SIG-M5 treated with dmso at 0.1 percent for 504 hours (cell line): ENCODE measurements around the gene LRRC8A.
"Not testable (repeated sequence)": the region's sequence is repeated elsewhere in the genome, so short reads cannot be mapped to it uniquely, and the experiment has no call there.

ENCODE experiments used
- DNase-seq: peaks from one replicate; lab custom pipeline; 2025; ENCODE audit not compliant: unreplicated experiment; lab: John Stamatoyannopoulos, UW

Gene LRRC8A

DNA sequence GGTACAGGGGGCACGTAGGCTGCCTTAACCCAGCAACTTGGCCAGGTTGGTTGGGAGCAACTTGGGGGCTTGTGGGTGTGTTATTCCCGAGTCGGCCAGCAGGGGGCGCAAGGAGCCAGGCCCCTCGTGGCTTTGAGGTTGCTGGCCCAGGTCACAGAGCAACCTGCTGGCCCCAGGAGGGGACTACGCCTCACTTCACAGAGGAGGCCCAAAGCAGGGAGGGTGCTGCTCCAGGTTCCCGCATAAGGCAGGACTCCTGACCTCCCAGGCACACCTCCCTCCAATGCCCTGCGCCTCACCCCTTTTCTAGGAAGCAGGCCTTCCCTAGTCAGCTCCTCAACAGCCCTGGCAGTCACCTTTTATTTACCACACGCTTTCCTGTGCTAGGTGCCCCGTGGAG lies 18.3 kb upstream of the LRRC8A start:
- DNase-seq: peak; percentile 43

DNA sequence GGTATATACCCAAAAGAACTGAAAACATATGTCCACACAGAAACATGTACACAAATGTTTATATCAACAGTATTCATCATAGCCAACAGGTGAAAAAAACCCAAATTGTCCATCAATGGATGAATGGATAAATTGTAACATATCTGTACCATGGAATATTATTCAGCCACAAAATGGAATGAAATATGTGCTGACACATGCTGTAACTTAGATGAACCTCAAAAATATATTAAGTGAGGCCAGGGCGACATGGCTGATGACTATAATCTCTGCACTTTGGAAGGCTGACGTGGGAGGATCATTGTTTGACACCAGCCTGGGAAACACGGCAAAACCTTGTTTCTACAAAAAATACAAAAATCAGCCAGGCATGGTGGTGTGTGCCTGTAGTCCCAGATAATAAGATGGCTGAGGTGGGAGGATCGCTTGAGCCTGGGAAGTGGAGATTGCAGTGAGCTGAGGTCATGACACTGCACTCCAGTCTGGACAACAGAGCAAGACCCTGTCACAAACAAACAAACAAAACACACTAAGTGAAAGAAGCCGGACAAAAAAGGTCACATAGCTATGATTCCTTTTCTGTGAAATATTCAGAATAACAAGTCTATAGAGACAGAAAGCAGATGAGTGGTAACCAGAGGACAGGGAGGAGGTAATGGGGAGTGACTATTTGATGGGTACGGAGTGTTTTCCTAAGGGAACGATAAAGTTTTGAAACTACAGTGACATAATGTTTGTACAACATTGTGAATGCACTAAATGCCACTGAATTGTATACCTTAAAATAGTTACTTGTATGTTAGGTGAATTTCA lies 11.6 kb upstream of the LRRC8A start:
- no peak for DNase-seq

DNA sequence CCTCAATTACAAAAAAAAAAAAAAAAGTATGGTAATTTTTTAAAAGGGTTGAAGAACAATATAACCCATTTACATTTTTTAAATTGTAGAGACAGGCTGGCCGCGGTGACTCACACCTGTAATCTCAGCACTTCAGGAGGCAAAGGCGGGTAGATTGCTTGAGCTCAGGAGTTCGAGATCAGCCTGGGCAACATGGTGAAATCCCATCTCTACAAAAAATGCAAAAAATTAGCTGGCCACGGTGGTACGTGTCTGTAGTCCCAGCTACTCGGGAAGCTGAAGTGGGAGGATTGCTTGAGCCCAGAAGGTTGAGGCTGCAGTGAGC lies 11.0 kb upstream of the LRRC8A start:
- DNase-seq: not testable (repeated sequence)

DNA sequence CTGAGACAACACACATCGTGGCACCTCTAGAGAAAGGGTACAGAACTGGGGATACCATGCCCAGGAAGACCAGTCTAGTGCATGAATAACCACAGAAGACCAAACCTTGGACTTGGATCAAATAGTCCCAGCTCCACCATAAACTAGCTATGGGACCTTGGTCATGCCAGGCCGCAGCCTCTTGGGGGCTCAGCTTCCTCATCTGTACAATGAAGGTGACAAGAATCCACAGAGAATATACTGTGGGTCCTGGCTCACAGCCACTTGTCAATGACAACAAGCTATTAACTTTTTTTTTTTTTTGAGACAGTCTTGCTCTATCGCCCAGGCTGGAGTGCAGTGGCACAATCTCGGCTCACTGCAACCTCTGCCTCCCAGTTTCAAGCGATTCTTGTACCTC lies 4.1 kb upstream of the LRRC8A start:
- DNase-seq: no peak

DNA sequence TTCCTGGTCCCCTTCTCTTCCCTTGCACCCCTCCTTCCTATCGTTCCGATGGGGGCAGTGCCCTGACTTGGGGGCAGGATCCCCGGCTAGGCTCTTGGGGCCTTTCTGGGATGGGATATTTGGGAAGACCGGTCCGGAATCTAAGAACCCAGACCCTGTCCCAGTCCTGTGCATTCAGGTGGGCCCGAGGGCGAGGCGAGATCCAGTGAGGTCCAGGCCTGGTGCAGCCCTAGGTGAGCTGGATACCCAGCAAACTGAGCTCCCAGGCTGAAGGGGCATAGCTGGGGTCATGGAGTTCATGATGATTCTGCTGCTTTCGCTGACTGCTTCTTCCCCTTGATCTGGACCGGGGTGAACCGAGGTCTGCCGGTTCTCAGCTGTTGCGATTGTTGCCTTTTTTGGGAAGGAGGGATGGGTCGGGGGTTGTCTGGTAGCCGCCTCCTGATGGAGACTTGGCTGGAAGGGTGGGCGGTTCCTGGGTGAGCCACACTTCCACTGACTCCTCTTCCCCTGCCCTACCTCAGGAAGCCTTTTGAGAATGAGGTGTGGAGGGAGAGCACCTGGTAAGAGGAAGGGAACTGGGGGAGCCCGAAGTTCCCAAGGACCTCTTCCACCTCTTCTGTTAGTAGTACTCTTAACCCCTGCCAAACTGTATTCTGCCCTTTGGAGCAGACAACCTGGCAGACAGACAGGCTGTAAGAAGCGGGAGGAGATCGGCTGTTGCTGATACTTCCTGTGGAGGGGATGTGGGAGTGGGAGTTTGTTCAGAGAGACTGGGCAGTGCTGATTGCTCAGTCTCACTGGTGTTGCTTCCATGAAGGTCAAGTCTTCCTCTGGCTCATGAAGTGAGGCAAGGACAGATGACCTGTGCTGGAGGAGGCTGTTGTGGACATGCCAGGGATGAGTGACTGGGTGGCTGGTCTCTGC lies 1.0 kb downstream of the LRRC8A start:
- DNase-seq: no peak

DNA sequence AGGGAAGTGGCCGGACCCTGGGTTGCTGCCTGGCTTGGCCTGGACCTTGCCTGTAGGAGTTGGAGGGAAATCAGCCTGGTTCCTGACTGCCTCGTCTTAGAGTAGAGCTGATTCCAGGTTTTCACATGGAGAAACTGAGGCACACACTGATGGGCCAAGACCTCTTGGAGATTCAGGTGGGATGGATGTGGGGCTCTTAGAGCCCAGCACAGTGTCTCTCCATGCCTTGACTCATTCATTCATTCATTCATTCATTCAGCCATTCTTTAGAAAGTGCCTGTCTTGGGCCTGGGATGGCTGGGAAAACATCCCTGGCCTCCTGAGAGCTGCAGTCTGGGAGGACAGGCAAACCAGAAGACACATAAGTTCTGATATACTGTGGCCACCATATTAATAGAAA lies 2.2 kb downstream of the LRRC8A start:
- no peak for DNase-seq

DNA sequence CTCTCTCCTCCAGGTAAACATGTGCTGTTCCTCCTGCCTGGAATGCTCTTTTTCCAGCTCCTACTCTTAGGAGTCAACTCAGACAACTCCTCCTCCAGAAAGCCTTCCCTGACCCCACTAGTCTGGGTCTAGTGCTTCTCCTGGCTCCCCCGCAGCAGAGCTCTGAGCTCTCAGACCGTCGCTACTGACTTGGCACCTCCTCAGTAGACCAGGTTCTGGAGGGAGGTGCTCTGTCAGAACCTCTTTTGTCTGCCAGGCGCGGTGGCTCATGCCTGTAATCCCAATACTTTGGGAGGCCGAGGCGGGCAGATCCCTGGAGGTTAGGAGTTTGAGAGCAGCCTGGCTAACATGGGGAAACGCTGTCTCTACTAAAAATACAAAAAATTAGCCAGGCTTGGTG lies 3.4 kb downstream of the LRRC8A start:
- DNase-seq: no peak

DNA sequence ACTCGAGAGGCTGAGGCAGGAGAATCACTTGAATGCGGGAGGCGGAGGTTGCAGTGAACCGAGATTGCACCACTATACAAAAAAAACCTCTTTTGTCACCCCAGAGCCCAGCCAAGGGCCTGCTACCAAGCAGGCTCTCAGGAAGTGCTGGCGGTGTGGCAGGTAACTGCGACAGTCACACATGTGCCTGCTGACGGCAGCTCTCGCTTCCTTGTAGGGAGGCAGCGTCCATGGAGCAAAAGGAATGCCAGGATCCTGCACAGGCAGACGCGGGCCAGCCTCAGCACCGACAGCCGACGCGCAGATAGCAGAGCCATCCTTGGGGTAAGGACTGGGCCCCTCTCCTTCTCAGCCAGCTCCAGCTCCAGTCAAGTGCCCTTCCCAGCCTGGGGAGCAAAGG lies 3.9 kb downstream of the LRRC8A start:
- DNase-seq: no peak

- DNase-seq: no peak
Measured at GRCh38 chr9:128886211-128886891, 4.4 kb downstream of the LRRC8A start.

- DNase-seq: no peak
Measured at GRCh38 chr9:128887049-128887448, 5.1 kb downstream of the LRRC8A start.

DNA sequence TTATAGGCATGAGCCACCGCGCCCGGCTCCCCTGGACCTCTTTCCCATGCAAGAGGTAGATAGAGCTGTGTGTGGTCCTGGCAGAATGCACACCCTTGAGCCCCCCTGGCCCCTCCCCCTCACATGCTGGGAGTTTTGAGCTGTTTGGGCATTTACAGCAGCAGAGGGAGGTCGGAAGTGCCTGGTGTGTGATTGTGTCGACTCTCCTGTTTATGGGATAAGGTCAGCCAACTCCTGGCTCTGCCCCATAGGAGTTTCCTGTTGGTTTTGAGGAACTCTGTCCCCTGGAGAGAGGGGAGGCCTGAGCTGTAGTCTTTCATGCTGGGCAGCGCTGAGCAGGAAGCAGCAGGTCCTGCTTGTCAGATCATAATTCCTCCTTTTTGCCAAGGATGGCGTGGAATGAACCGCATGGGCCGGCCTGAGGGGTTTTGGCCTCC lies 6.0 kb downstream of the LRRC8A start:
- no peak for DNase-seq

DNA sequence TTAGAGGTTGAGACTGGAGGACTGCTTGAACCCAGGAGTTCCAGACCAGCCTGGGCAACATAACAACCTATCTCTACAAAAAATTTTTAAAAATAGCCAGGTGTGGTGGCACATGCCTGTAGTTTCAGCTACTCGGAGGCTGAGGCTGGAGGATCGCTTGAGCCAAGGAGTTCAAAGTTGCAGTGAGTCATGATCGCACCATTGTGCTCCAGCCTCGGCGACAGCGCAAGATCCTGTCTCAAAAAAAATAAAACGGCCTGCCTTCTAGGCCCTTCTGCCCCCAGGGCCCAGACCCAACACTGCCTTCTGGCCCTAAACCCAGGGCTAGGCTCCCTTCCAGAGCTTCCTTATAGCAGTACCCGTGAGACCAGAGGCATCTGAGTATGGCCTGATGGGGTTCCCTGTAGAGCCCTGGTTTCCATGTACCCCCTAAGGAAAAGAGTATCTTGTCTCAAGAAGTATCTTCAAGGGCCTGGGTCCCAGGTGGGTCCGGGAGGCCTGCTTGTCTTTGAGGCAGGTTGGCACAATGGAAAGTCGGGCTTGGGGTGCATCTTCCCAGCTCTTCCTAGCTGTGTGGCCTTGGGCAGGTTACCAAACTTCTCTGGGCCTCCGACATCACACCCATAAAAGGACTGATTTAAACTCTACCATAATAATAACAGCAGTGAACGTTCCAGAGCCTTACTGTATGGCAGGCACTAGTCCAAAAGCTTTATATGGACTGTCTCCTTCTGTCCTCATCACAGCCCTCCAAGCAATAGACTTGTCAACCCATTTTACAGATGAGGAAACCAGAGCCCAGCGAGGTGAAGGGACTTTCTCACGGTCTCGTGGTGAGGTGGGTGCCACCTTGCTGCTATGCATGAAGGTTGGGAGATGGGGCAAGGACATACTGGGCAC lies 9.6 kb downstream of the LRRC8A start:
- DNase-seq: no peak

DNA sequence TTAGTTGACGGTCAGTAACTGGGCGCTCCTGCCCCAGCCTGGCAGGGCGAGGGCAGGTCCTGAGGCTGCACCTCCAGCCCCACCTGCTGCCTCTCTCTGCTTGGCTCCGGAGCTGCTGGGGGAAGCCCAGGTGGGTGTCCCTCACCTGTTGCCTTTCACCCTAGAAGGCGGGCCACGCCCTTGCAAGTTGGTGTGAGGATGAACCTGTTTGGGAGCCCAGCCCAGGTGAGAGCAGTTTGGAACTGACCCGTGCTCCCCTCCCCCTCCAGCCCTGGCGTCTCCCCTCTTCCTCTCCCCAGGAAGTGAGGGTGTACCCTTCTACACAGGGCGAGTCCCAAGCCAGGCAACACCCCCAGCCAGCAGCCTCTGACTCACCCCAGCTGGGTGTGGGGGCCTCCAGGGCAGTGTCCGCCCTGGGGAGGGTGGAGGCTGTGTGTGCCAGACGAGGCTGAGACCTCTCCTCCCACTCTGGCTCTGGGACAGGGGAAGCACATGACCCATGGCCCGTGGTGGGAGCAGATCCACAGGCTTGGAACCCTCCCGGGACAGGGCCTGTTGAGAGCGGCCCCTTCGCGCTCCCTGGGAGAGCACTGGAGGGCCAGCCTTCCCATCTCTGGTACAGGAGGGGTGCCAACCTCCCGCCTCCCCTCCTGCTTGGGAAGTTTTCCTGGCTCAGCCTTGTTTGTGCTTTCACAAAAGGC lies 10.4 kb downstream of the LRRC8A start:
- peak; percentile 31 for DNase-seq

GRCh38 chr9:128893354-128893753 lies 11.4 kb downstream of the LRRC8A start:
- no peak for DNase-seq

GRCh38 chr9:128894764-128895163 lies 12.8 kb downstream of the LRRC8A start:
- DNase-seq: no peak

DNA sequence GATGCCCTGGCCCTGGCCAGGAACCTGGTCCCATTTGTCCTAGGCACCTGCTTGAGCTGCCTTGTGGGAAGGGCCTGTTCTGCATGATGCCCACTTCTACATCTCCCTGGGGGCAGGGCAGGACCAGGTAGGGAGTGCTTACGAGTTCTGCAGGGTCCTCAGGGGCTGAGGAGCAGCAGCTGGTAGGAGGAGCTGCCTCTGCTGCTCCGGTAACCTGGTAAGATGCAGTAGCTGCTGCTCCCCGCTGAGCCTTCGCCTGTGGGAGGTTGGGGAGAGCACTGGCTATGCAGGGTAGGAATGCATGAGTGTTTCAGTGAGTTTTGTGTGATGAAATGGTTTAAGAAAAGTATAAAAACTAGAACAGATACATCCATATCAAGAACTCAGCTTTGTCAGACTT lies 13.6 kb downstream of the LRRC8A start:
- DNase-seq: no peak

DNA sequence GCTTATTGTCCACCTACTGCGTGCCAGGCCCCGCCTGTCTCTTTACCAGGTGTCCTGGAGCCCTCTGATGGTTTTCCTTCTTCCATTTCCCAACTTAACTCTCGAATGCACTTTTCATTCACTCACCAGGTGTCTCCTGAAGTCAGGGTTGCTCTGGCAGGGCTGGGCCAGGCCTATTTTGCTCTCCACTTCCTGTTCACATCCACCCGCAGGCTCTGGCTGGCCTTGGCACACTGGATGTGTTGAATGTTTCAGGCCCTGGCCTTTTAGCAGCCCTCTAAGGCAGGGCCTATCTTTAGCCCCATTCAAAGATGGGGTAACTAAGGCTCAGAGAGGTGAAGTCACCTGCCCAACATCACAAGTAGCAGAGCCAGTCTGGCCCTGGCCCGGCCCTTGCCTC lies 16.4 kb downstream of the LRRC8A start:
- DNase-seq: no peak

GRCh38 chr9:128898845-128899565 lies 17.1 kb downstream of the LRRC8A start:
- no peak for DNase-seq

GRCh38 chr9:128899566-128900322 lies 17.8 kb downstream of the LRRC8A start:
- DNase-seq: peak; percentile 62
